Trophoblast cell (in vitro differentiated cells and primary cell): Measurements from ENCODE around the gene EDC3.
A peak's percentile ranks its signal among the peaks of the same experiment; 100 is the strongest.

ENCODE experiments used
- DNase-seq, 2 donors: peaks; one replicate each; pipeline ENCODE4 v3.0.0-alpha.2; 2016
- H2AFZ ChIP-seq: 2 replicates; pipeline ENCODE4 v1.6.1; 2013; ENCODE audit warnings: low read length, moderate library complexity, mild to moderate bottlenecking; ENCODE audit not compliant: insufficient read depth, poor library complexity
- H2AK5ac ChIP-seq: 2 replicates; pipeline ENCODE4 v1.6.1; 2013; ENCODE audit warnings: mild to moderate bottlenecking, low read length
- H2BK120ac ChIP-seq: 2 replicates; pipeline ENCODE4 v1.6.1; 2013; ENCODE audit warnings: low read length, mild to moderate bottlenecking, moderate library complexity; ENCODE audit not compliant: insufficient read depth, poor library complexity
- H2BK12ac ChIP-seq: 2 replicates; pipeline ENCODE4 v1.6.1; 2013; ENCODE audit warnings: mild to moderate bottlenecking, low read length, moderate library complexity
- H2BK5ac ChIP-seq: 2 replicates; pipeline ENCODE4 v1.6.1; 2013; ENCODE audit warnings: low read length, low read depth, moderate library complexity, mild to moderate bottlenecking; ENCODE audit not compliant: poor library complexity
- H3K14ac ChIP-seq: 2 replicates; pipeline ENCODE4 v1.6.1; 2013; ENCODE audit warnings: mild to moderate bottlenecking, low read length
- H3K18ac ChIP-seq: 2 replicates; pipeline ENCODE4 v1.6.1; 2013; ENCODE audit warnings: mild to moderate bottlenecking, low read length
- H3K23ac ChIP-seq: 2 replicates; pipeline ENCODE4 v1.6.1; 2013; ENCODE audit warnings: low read length
- H3K27ac ChIP-seq: 2 replicates; pipeline ENCODE4 v1.5.1; 2013; ENCODE audit warnings: low read depth, mild to moderate bottlenecking, inconsistent platforms, low read length, moderate library complexity
- H3K27me3 ChIP-seq: 2 replicates; pipeline ENCODE4 v1.6.1; 2013; ENCODE audit warnings: inconsistent platforms, mild to moderate bottlenecking, low read length, moderate library complexity; ENCODE audit not compliant: insufficient read depth
- H3K36me3 ChIP-seq, 2 experiments: 1 replicate in 1 of 2; 2 replicates in 1 of 2; pipeline ENCODE4 v1.6.1; 2013; ENCODE audit warnings: low read length in 2 of 2, mild to moderate bottlenecking in 2 of 2, moderate library complexity in 1 of 2; ENCODE audit not compliant: insufficient read depth in 2 of 2, control insufficient read depth in 1 of 2
- H3K4ac ChIP-seq: 2 replicates; pipeline ENCODE4 v1.6.1; 2013; ENCODE audit warnings: low read depth, mild to moderate bottlenecking, low read length, moderate library complexity
- H3K4me1 ChIP-seq, 2 experiments: 1 replicate in 1 of 2; 2 replicates in 1 of 2; pipeline ENCODE4 v1.6.1; 2013; ENCODE audit warnings: low read length in 2 of 2, mild to moderate bottlenecking in 2 of 2, moderate library complexity in 1 of 2; ENCODE audit not compliant: insufficient read depth in 2 of 2, control insufficient read depth in 1 of 2
- H3K4me2 ChIP-seq: 2 replicates; pipeline ENCODE4 v1.6.1; 2013; ENCODE audit warnings: inconsistent platforms, mild to moderate bottlenecking, low read length, moderate library complexity
- H3K4me3 ChIP-seq: 2 replicates; pipeline ENCODE4 v1.5.1; 2013; ENCODE audit warnings: mild to moderate bottlenecking, low read depth, low read length, inconsistent platforms
- H3K79me1 ChIP-seq: one replicate; pipeline ENCODE4 v1.6.1; 2013; ENCODE audit warnings: low read length
- H3K79me2 ChIP-seq: 2 replicates; pipeline ENCODE4 v1.6.1; 2013; ENCODE audit warnings: low read length, mild to moderate bottlenecking; ENCODE audit not compliant: control insufficient read depth, insufficient read depth, poor library complexity
- H3K9ac ChIP-seq: 2 replicates; pipeline ENCODE4 v1.6.1; 2013; ENCODE audit warnings: mild to moderate bottlenecking, low read length
- H3K9me3 ChIP-seq: 2 replicates; pipeline ENCODE4 v1.6.1; 2013; ENCODE audit warnings: low read depth, mild to moderate bottlenecking, control low read depth, inconsistent platforms, low read length; ENCODE audit not compliant: insufficient read depth
- H4K12ac ChIP-seq: 2 replicates; pipeline ENCODE4 v1.6.1; 2013; ENCODE audit warnings: low read depth, mild to moderate bottlenecking, low read length, moderate library complexity
- H4K8ac ChIP-seq: 2 replicates; pipeline ENCODE4 v1.6.1; 2013; ENCODE audit warnings: low read depth, mild to moderate bottlenecking, low read length, moderate library complexity
- H4K91ac ChIP-seq: one replicate; pipeline ENCODE4 v1.6.1; 2013; ENCODE audit warnings: low read depth, mild to moderate bottlenecking, low read length, moderate library complexity
- WGBS: extraction: QIAGEN DNeasy Blood & Tissue Kit; methylation state at CpG from one replicate; pipeline ENCODE4 v1.1.7; 2013; ENCODE audit warnings: missing lambda C conversion rate; ENCODE audit not compliant: insufficient read length, insufficient coverage; ENCODE audit errors: extremely low coverage; 5-methylcytosine and 5-hydroxymethylcytosine counted together

The EDC3 gene

GRCh38 chr15:74709892-74710291 lies 14.1 kb upstream of the EDC3 start:
- no peaks in the 10 kb centered on the region for H3K79me2 ChIP-seq
- no peak overlapping the region for H2BK120ac ChIP-seq
- H4K91ac ChIP-seq = no peak overlapping the region
- H3K36me3 ChIP-seq = no peaks in the 10 kb centered on the region
- no peak overlapping the region for H3K14ac ChIP-seq
- no peak overlapping the region for H3K27ac ChIP-seq
- H3K9ac ChIP-seq = no peak overlapping the region
- H3K4me2 ChIP-seq = no peak overlapping the region
- no peak for DNase-seq
- no peak overlapping the region for H4K8ac ChIP-seq
- no peak overlapping the region for H2BK5ac ChIP-seq
- no peak overlapping the region for H2AK5ac ChIP-seq
- H3K27me3 ChIP-seq = no peaks in the 10 kb centered on the region
- H3K4me3 ChIP-seq = no peak overlapping the region
- H3K4me1 ChIP-seq = no peaks in the 10 kb centered on the region
- H3K79me1 ChIP-seq = no peaks in the 10 kb centered on the region
- H3K23ac ChIP-seq = no peak overlapping the region
- H2BK12ac ChIP-seq = no peak overlapping the region
- no CpG with 5 or more reads among the region's 3 CpGs for WGBS
- no peak overlapping the region for H3K18ac ChIP-seq
- no peak overlapping the region for H4K12ac ChIP-seq
- H2AFZ ChIP-seq = no peak overlapping the region
- H3K4ac ChIP-seq = no peak overlapping the region
- no peaks in the 10 kb centered on the region for H3K9me3 ChIP-seq

DNA sequence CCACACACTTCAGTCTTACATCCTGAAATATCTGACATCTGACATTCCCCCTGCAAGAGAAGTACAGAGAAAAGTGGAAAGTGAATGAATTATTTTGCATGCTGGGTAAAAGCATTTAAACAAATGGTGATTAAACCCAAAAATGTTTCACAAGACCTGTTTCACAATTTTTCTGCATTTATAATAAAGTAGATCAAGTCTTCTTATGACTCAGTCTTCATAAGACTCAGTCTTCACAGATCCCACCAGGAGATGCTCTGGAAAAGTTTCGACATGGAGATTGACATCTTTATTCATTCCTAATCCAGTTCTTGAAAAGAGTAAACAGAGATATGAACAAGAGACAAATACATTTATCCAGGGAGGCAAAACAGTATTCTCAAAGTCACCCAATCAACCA lies 13.2 kb upstream of the EDC3 start:
- Histone ChIP-seq H4K91ac (no peak overlapping the region), H3K27me3 (no peaks in the 10 kb centered on the region), H2BK5ac (no peak overlapping the region), H3K23ac (no peak overlapping the region), H3K36me3 (no peaks in the 10 kb centered on the region), H4K12ac (no peak overlapping the region), H2BK12ac (no peak overlapping the region), H2AK5ac (no peak overlapping the region), H3K18ac (no peak overlapping the region), H3K9me3 (no peaks in the 10 kb centered on the region), H3K79me1 (no peaks in the 10 kb centered on the region), H3K4me1 (no peaks in the 10 kb centered on the region), H2BK120ac (no peak overlapping the region), H3K79me2 (no peaks in the 10 kb centered on the region), H3K4me3 (no peak overlapping the region), H2AFZ (no peak overlapping the region), H3K14ac (no peak overlapping the region), H3K4ac (no peak overlapping the region), H3K9ac (no peak overlapping the region), H4K8ac (no peak overlapping the region), H3K27ac (no peak overlapping the region), H3K4me2 (no peak overlapping the region)
- no CpG with 5 or more reads among the region's 1 CpG for WGBS
- DNase-seq = peak in 1 of 2 donors; percentile 14

GRCh38 chr15:74696808-74697207 lies 984 bp upstream of the EDC3 start:
- peaks cover 10% of the 10 kb centered on the region for H3K79me2 ChIP-seq
- H3K14ac ChIP-seq = no peak overlapping the region
- H3K79me1 ChIP-seq = peaks cover 11% of the 10 kb centered on the region
- WGBS = no CpG with 5 or more reads among the region's 2 CpGs
- no peak overlapping the region for H3K27ac ChIP-seq
- H3K4me1 ChIP-seq = peaks cover 7 to 9% of the 10 kb centered on the region in 2 experiments
- no peak overlapping the region for H2BK12ac ChIP-seq
- H3K4me2 ChIP-seq = peak overlapping the region; percentile 94
- H2BK5ac ChIP-seq = no peak overlapping the region
- no peak overlapping the region for H2BK120ac ChIP-seq
- no peak overlapping the region for H3K4ac ChIP-seq
- no peaks in the 10 kb centered on the region for H3K36me3 ChIP-seq
- H2AK5ac ChIP-seq = no peak overlapping the region
- no peak overlapping the region for H3K18ac ChIP-seq
- no peak overlapping the region for H3K23ac ChIP-seq
- no peak overlapping the region for H3K9ac ChIP-seq
- no peak for DNase-seq
- no peaks in the 10 kb centered on the region for H3K9me3 ChIP-seq
- H4K91ac ChIP-seq = no peak overlapping the region
- H3K4me3 ChIP-seq = no peak overlapping the region
- no peak overlapping the region for H4K12ac ChIP-seq
- H3K27me3 ChIP-seq = no peaks in the 10 kb centered on the region
- peak overlapping the region; percentile 99 for H4K8ac ChIP-seq
- H2AFZ ChIP-seq = peak overlapping the region; percentile 100

GRCh38 chr15:74696398-74696729 lies 540 bp upstream of the EDC3 start:
- peak overlapping the region; percentile 65 for H3K14ac ChIP-seq
- peak overlapping the region; percentile 60 for H4K91ac ChIP-seq
- no peak overlapping the region for H3K4ac ChIP-seq
- DNase-seq = no peak
- H3K9ac ChIP-seq = peak overlapping the region; percentile 20
- H3K18ac ChIP-seq = peak overlapping the region; percentile 60
- H2BK120ac ChIP-seq = no peak overlapping the region
- H3K36me3 ChIP-seq = no peaks in the 10 kb centered on the region
- WGBS = no CpG with 5 or more reads among the region's 10 CpGs
- H3K4me3 ChIP-seq = peak overlapping the region; percentile 94
- H3K4me1 ChIP-seq = peaks cover 7 to 9% of the 10 kb centered on the region in 2 experiments
- peak overlapping the region; percentile 89 for H4K12ac ChIP-seq
- peak overlapping the region; percentile 100 for H2AFZ ChIP-seq
- H3K79me1 ChIP-seq = peaks cover 11% of the 10 kb centered on the region
- H2AK5ac ChIP-seq = no peak overlapping the region
- no peak overlapping the region for H3K27ac ChIP-seq
- peak overlapping the region; percentile 94 for H3K4me2 ChIP-seq
- no peak overlapping the region for H3K23ac ChIP-seq
- H4K8ac ChIP-seq = peak overlapping the region; percentile 99
- no peak overlapping the region for H2BK5ac ChIP-seq
- H3K27me3 ChIP-seq = no peaks in the 10 kb centered on the region
- H2BK12ac ChIP-seq = no peak overlapping the region
- H3K79me2 ChIP-seq = peaks cover 10% of the 10 kb centered on the region
- H3K9me3 ChIP-seq = no peaks in the 10 kb centered on the region
